Transverse colon (tissue), 4 donors: Measurements from ENCODE around the gene SLC24A4. TPM values are rescaled to one million over a fixed set of nuclear protein-coding genes. Genes with fewer than 3 reads are reported as not detected.

Experiments used
- DNase-seq: peaks from one replicate; pipeline ENCODE4 v3.0.0-alpha.2; 2019
- H3K27ac ChIP-seq, 4 donors: fragments of 200-600 bp; sonication (generic); 2 replicates each; pipeline ENCODE4 v1.5.1; 2016 to 2018; ENCODE audit warnings: inconsistent platforms in 4 of 4
- H3K27me3 ChIP-seq: fragments of 200-600 bp; sonication (generic); 2 replicates; pipeline ENCODE4 v1.5.1; 2017; ENCODE audit warnings: inconsistent platforms
- H3K36me3 ChIP-seq, 4 donors: fragments of 200-600 bp; sonication (generic); 2 replicates each; pipeline ENCODE4 v1.5.1; 2017 to 2019; ENCODE audit warnings: inconsistent platforms in 4 of 4
- H3K4me1 ChIP-seq, 4 donors: fragments of 200-600 bp; sonication (generic); 2 replicates each; pipeline ENCODE4 v1.5.1; 2017 to 2020; ENCODE audit warnings: inconsistent platforms in 4 of 4
- H3K4me3 ChIP-seq, 4 donors: fragments of 200-600 bp; sonication (generic); 1 replicate in 1 of 4; 2 replicates in 3 of 4; pipeline versions ENCODE4 v1.5.1 to v1.6.1; 2017 to 2019; ENCODE audit warnings: inconsistent platforms in 4 of 4
- H3K9me3 ChIP-seq, 2 donors: fragments of 200-600 bp; sonication (generic); 2 replicates each; pipeline ENCODE4 v1.5.1; 2017 to 2019; ENCODE audit warnings: inconsistent platforms in 2 of 2
- CTCF ChIP-seq, 5 experiments: fragments of 200-600 bp in 3 of 5; fragments of 450-650 bp in 2 of 5; sonication (generic) in 3 of 5; IDR thresholded peaks; 1 replicate in 2 of 5; 2 replicates in 3 of 5; pipeline ENCODE4 v1.5.1; 2016 to 2017; ENCODE audit warnings: antibody characterized with exemption in 5 of 5, inconsistent platforms in 3 of 5, mild to moderate bottlenecking in 2 of 5, moderate library complexity in 1 of 5
- EP300 ChIP-seq: sonication (generic); formaldehyde crosslinking; IDR thresholded peaks from one replicate; pipeline ENCODE4 v1.6.1; 2017; ENCODE audit warnings: antibody characterized with exemption, low read depth
- POLR2A ChIP-seq: fragments of 450-650 bp; IDR thresholded peaks from one replicate; pipeline ENCODE4 v1.6.1; 2016; ENCODE audit warnings: antibody characterized with exemption, mild to moderate bottlenecking, moderate library complexity
- POLR2AphosphoS5 ChIP-seq, 3 donors: sonication (generic); formaldehyde crosslinking; IDR thresholded peaks; one replicate each; pipeline ENCODE4 v1.6.1; 2016; ENCODE audit warnings: antibody characterized with exemption in 3 of 3
- WGBS, 2 donors: methylation state at CpG; one replicate each; pipeline ENCODE4 v1.1.5; 2018; ENCODE audit warnings: low coverage in 1 of 2; 5-methylcytosine and 5-hydroxymethylcytosine counted together
- in situ Hi-C, 4 donors: fragments of 200-750 bp; cut with MboI; loops; one replicate each; pipeline versions ENCODE4 v1.15.0 to v1.15.1; 2017; ENCODE audit warnings: low sequenced_read_pairs in 3 of 4, low pct_ligation_motif_present in 1 of 4, low pct_unique_long_range_greater_than_20kb in 1 of 4
- intact Hi-C: fragments of 100-400 bp; cut with DNase I; formaldehyde crosslinking; loops from one replicate; pipeline ENCODE4 v1.15.1; 2023; ENCODE audit warnings: low total_unique reads
- total RNA-seq, 4 donors: library from RNA; depleted of rRNA; stranded (reverse); fragments of >200 nt; gene quantifications; one replicate each; pipeline ENCODE4 v1.1.0, GENCODE V29; 2016

Gene SLC24A4
- total RNA-seq, 4 donors from 2014 or later: 0.27 to 0.48 TPM; not detected in 2

GRCh38 chr14:92277031-92277430 is 45.9 kb upstream of the SLC24A4 start:
- H3K27ac ChIP-seq: no peak overlapping the region
- no peak overlapping the region for H3K4me3 ChIP-seq
- in situ Hi-C loops: no loop called here
- no peaks in the 10 kb centered on the region for H3K27me3 ChIP-seq
- no peaks in the 10 kb centered on the region for H3K9me3 ChIP-seq
- intact Hi-C loops: no loop called here
- H3K36me3 ChIP-seq: no peaks in the 10 kb centered on the region
- TF ChIP-seq POLR2AphosphoS5 (IDR thresholded peaks at IDR 0.05): no peak
- TF ChIP-seq EP300: no peak
- no peak for TF ChIP-seq POLR2A
- TF ChIP-seq CTCF (IDR thresholded peaks at IDR 0.05): no peak
- DNase-seq: no peak
- 82% methylated on average over 5 of the region's 5 CpGs; no CpG with 5 or more reads in 1 of the 2 donors for WGBS, 2 donors
- no peaks in the 10 kb centered on the region for H3K4me1 ChIP-seq

GRCh38 chr14:92280554-92281262 is 42.3 kb upstream of the SLC24A4 start:
- H3K27me3 ChIP-seq: no peaks in the 10 kb centered on the region
- H3K4me1 ChIP-seq: no peaks in the 10 kb centered on the region
- intact Hi-C loops: no loop called here
- in situ Hi-C loops: no loop called here
- no peaks in the 10 kb centered on the region for H3K9me3 ChIP-seq
- H3K36me3 ChIP-seq: no peaks in the 10 kb centered on the region
- WGBS, 2 donors: 72 to 78% methylated on average over 3 to 4 of the region's 4 CpGs
- H3K27ac ChIP-seq: no peak overlapping the region
- no peak for DNase-seq
- no peak for TF ChIP-seq CTCF (IDR thresholded peaks at IDR 0.05)
- no peak for TF ChIP-seq POLR2AphosphoS5 (IDR thresholded peaks at IDR 0.05)
- TF ChIP-seq POLR2A: no peak
- no peak for TF ChIP-seq EP300
- no peak overlapping the region for H3K4me3 ChIP-seq

GRCh38 chr14:92282669-92283068 is 40.3 kb upstream of the SLC24A4 start:
- H3K4me1 ChIP-seq: no peaks in the 10 kb centered on the region
- intact Hi-C loops: no loop called here
- no peaks in the 10 kb centered on the region for H3K27me3 ChIP-seq
- H3K27ac ChIP-seq: no peak overlapping the region
- no peak for DNase-seq
- in situ Hi-C loops: no loop called here
- no peaks in the 10 kb centered on the region for H3K36me3 ChIP-seq
- H3K9me3 ChIP-seq: no peaks in the 10 kb centered on the region
- no peak overlapping the region for H3K4me3 ChIP-seq
- WGBS, 2 donors: 72 to 81% methylated on average over 2 of the region's 2 CpGs
- TF ChIP-seq EP300 (no peak), POLR2AphosphoS5 (IDR thresholded peaks at IDR 0.05) (no peak), CTCF (IDR thresholded peaks at IDR 0.05) (no peak), POLR2A (no peak)

- Histone ChIP-seq H3K27me3 (peaks cover 8% of the 10 kb centered on the region), H3K4me3 (no peak overlapping the region), H3K36me3 (no peaks in the 10 kb centered on the region), H3K4me1 (no peaks in the 10 kb centered on the region), H3K27ac (no peak overlapping the region), H3K9me3 (no peaks in the 10 kb centered on the region)
- in situ Hi-C loops (no loop called here), intact Hi-C loops (no loop called here)
- no peak for DNase-seq
- WGBS, 2 donors: 77% methylated on average over 3 of the region's 3 CpGs; no CpG with 5 or more reads in 1 of the 2 donors
- TF ChIP-seq CTCF (IDR thresholded peaks at IDR 0.05) (no peak), POLR2AphosphoS5 (IDR thresholded peaks at IDR 0.05) (no peak), EP300 (no peak), POLR2A (no peak)
Observed at GRCh38 chr14:92285311-92285710, 37.7 kb upstream of the SLC24A4 start.
